ENCODE data around the gene FAM89A. TPM values are rescaled to one million over a fixed set of nuclear protein-coding genes. Genes with fewer than 3 reads are reported as not detected.
A peak's percentile ranks its signal among the peaks of the same experiment; 100 is the strongest.
"Not testable (repeated sequence)": the region's sequence is repeated elsewhere in the genome, so short reads cannot be mapped to it uniquely, and the experiment has no call there.

The FAM89A gene
- total and polyA plus RNA-seq, 2 experiments from 2014 or later = 53.5 to 55.1 TPM

DNA sequence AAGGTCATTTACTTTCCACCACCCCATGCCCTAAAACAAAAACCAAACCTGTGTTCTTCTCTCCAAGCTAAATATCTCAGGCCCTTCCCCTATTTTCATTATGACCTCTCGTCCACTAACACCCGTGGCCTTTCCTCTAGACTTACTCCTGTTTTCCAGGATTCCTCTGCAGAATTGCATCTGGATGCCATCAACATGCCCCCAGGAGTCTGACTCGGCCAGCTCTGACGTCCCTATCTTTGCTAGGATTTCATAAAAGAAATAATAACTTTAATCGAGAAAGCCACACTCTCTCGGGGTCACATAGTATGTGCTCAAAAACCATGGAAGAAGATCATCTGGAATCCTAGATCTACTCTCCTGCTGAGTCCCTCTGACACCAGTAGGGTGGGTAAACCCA, 13.5 kb downstream of the FAM89A start:
- Histone ChIP-seq H2AFZ (no peak overlapping the region), H3K36me3 (replicated peaks; ENCODE audit: insufficient read depth, low read depth) (no peaks in the 10 kb centered on the region), H3K4me3 (no peak overlapping the region), H3K4me1 (ENCODE audit: insufficient read depth) (peaks cover 9% of the 10 kb centered on the region), H3K27ac (peak overlapping the region; percentile 44), H3K9me2 (replicated peaks; ENCODE audit: insufficient read depth) (no peaks in the 10 kb centered on the region), H4K20me1 (ENCODE audit: insufficient read depth, poor library complexity, severe bottlenecking) (peaks cover 9% of the 10 kb centered on the region), H3K4me2 (peak overlapping the region; percentile 48), H3K9me3 (ENCODE audit: low read depth) (no peaks in the 10 kb centered on the region), H3K79me2 (peaks cover 48% of the 10 kb centered on the region), H3K27me3 (no peaks in the 10 kb centered on the region)
- TF ChIP-seq, protein P1, sequence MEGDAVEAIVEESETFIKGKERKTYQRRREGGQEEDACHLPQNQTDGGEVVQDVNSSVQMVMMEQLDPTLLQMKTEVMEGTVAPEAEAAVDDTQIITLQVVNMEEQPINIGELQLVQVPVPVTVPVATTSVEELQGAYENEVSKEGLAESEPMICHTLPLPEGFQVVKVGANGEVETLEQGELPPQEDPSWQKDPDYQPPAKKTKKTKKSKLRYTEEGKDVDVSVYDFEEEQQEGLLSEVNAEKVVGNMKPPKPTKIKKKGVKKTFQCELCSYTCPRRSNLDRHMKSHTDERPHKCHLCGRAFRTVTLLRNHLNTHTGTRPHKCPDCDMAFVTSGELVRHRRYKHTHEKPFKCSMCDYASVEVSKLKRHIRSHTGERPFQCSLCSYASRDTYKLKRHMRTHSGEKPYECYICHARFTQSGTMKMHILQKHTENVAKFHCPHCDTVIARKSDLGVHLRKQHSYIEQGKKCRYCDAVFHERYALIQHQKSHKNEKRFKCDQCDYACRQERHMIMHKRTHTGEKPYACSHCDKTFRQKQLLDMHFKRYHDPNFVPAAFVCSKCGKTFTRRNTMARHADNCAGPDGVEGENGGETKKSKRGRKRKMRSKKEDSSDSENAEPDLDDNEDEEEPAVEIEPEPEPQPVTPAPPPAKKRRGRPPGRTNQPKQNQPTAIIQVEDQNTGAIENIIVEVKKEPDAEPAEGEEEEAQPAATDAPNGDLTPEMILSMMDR (IDR thresholded peaks at IDR 0.05; ENCODE audit: poor library complexity) = no peak
- TF ChIP-seq EZH2phosphoT487 (IDR thresholded peaks at IDR 0.05; ENCODE audit: low read depth, severe bottlenecking, unreplicated experiment) (no peak), EZH2 (IDR thresholded peaks at IDR 0.05; ENCODE audit: borderline replicate concordance) (no peak)
- WGBS (ENCODE audit: low lambda C conversion rate, missing lambda C conversion rate) = 71% methylated on average over 6 of the region's 6 CpGs
- DNase-seq (ENCODE audit: low spot score) = no peak

DNA sequence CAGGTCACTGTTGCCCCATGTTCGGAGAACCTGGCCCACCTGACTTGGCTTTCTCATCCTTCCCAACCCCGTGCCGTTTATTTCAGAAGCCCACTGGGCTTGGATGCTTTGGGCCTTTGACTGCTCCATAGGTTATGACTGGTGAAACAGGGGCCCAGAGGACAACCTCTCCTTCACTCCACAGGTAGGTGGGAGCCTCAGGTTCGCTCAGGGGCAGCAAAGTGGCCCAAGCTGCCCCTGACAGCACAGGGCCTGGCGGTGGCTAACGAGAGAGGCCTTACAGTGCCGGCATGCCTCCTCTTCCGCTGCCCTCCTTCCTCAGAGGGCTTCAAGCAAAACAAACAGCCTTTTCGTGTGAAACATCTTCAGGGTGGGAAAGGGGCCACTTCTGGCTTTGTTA, 16.9 kb downstream of the FAM89A start:
- Histone ChIP-seq H3K36me3 (replicated peaks; ENCODE audit: insufficient read depth, low read depth) (no peaks in the 10 kb centered on the region), H3K27me3 (no peaks in the 10 kb centered on the region), H3K4me1 (ENCODE audit: insufficient read depth) (peaks cover 9% of the 10 kb centered on the region), H3K9me2 (replicated peaks; ENCODE audit: insufficient read depth) (no peaks in the 10 kb centered on the region), H3K4me2 (no peak overlapping the region), H3K9me3 (ENCODE audit: low read depth) (no peaks in the 10 kb centered on the region), H3K27ac (no peak overlapping the region), H2AFZ (no peak overlapping the region), H4K20me1 (ENCODE audit: insufficient read depth, poor library complexity, severe bottlenecking) (peaks cover 4% of the 10 kb centered on the region), H3K79me2 (peaks cover 27% of the 10 kb centered on the region), H3K4me3 (no peak overlapping the region)
- no peak for DNase-seq (ENCODE audit: low spot score)
- TF ChIP-seq EZH2 (IDR thresholded peaks at IDR 0.05; ENCODE audit: borderline replicate concordance) (no peak), EZH2phosphoT487 (IDR thresholded peaks at IDR 0.05; ENCODE audit: low read depth, severe bottlenecking, unreplicated experiment) (no peak)
- TF ChIP-seq, protein P1 (IDR thresholded peaks at IDR 0.05; ENCODE audit: poor library complexity) = no peak
- 90% methylated on average over 9 of the region's 9 CpGs for WGBS (ENCODE audit: low lambda C conversion rate, missing lambda C conversion rate)

DNA sequence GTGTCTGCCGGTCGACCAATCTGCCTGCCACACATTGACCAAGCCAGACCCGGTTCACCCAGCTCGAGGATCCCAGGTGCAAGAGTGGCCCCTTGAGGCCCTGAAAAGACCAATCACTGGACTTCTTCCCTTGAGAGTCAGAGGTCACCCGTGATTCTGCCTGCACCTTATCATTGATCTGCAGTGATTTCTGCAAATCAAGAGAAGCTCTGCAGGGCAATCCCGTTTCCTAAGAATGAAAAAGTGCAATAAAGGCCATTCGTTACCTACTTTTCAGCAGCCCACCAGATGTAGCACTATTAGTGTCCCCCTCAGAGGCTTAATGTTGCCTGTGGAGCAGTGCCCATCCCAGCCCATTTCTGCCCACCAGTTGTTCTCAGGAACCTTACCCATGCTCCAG, 17.5 kb downstream of the FAM89A start:
- H3K79me2 ChIP-seq = peaks cover 21% of the 10 kb centered on the region
- H3K4me3 ChIP-seq; H4K20me1 ChIP-seq (ENCODE audit: insufficient read depth, poor library complexity, severe bottlenecking): not testable (repeated sequence)

DNA sequence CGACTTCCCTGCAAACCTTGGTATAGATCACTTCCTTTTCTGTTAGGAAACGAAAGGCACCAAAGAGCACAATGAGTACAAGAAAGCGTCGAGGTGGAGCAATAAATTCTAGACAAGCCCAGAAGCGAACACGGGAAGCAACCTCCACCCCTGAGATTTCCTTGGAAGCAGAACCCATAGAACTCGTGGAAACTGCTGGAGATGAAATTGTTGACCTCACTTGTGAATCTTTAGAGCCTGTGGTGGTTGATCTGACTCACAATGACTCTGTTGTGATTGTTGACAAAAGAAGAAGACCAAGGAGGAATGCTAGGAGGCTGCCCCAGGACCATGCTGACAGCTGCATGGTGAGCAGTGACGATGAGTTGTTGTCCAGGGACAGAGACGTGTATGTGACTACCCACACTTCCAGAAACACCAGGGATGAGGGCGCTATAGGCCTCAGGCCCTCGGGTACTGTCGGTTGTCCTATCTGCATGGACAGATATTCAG, 18.5 kb downstream of the FAM89A start:
- Histone ChIP-seq H3K4me3 (no peak overlapping the region), H3K9me3 (ENCODE audit: low read depth) (no peaks in the 10 kb centered on the region), H3K9me2 (replicated peaks; ENCODE audit: insufficient read depth) (no peaks in the 10 kb centered on the region), H3K4me1 (ENCODE audit: insufficient read depth) (peaks cover under 1% of the 10 kb centered on the region), H3K79me2 (peaks cover 15% of the 10 kb centered on the region), H3K27me3 (no peaks in the 10 kb centered on the region), H3K27ac (peak overlapping the region; percentile 76), H3K36me3 (replicated peaks; ENCODE audit: insufficient read depth, low read depth) (no peaks in the 10 kb centered on the region), H2AFZ (no peak overlapping the region), H4K20me1 (ENCODE audit: insufficient read depth, poor library complexity, severe bottlenecking) (no peaks in the 10 kb centered on the region), H3K4me2 (peak overlapping the region; percentile 70)
- no peak for DNase-seq (ENCODE audit: low spot score)
- no peak for TF ChIP-seq EZH2 (IDR thresholded peaks at IDR 0.05; ENCODE audit: borderline replicate concordance)
- TF ChIP-seq, protein P1 (IDR thresholded peaks at IDR 0.05; ENCODE audit: poor library complexity) = no peak
- TF ChIP-seq EZH2phosphoT487 (IDR thresholded peaks at IDR 0.05; ENCODE audit: low read depth, severe bottlenecking, unreplicated experiment) = no peak
- WGBS (ENCODE audit: low lambda C conversion rate, missing lambda C conversion rate) = 90% methylated on average over 12 of the region's 12 CpGs

More for the DNA sequence above, 17.5 kb downstream of the FAM89A start:
- not testable (repeated sequence) for DNase-seq (ENCODE audit: low spot score); H3K4me1 ChIP-seq (ENCODE audit: insufficient read depth); H3K4me2 ChIP-seq; H3K9me2 ChIP-seq (replicated peaks; ENCODE audit: insufficient read depth); H3K27ac ChIP-seq; H3K9me3 ChIP-seq (ENCODE audit: low read depth); H2AFZ ChIP-seq; H3K36me3 ChIP-seq (replicated peaks; ENCODE audit: insufficient read depth, low read depth); H3K27me3 ChIP-seq
- 93% methylated on average over 7 of the region's 7 CpGs for WGBS (ENCODE audit: low lambda C conversion rate, missing lambda C conversion rate)

All from hepatocyte (in vitro differentiated cells).